Measurements from ENCODE around the gene PARM1.

Gene PARM1

DNA sequence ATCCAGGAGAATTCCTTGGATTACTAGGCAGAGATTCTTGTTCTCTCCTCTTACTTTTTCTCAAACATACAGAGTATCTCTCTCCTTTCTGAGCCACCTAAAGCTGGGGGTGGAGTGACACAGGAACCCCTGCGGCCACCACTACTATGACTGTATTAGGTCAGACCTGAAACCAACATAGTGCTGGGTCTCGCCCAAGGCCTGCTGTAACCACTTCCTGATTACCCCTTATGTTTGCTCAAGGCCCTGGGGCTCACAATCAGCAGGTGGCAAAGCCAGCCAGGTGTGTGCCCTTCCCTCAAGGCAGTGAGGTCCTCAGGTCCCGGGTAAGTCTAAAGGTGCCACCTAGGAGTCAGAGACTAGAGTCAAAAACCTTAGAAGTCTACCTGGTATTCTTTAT lies 166.4 kb downstream of the PARM1 start:
- no peak for DNase-seq
